K562 (cell line): Measurements from ENCODE around the gene SPATA33. TPM values are rescaled to one million over a fixed set of nuclear protein-coding genes. Genes with fewer than 3 reads are reported as not detected.

Experiments
- ATAC-seq: fragments of 200-7000 bp; cut with Tn5 transposase; 3 replicates; pipeline ENCODE4 v1.9.1; 2020; ENCODE audit warnings: moderate library complexity
- BruUV-seq: library from RNA; stranded (reverse); fragments of 400-500 nt; replicated peaks from 2 replicates; lab custom pipeline; 2021; lab: Mats Ljungman, UMichigan
- CTCF ChIA-PET: fragments of 300-600 bp; formaldehyde crosslinking; extraction: SDS; loops from one replicate; lab custom pipeline; 2021; ENCODE audit warnings: low intra/inter-chr PET ratio; lab: Yijun Ruan, JAX
- POLR2A ChIA-PET: fragments of 300-600, 350-650 bp; sonication (Branson Sonifier 250); formaldehyde crosslinking; extraction: SDS; loops from one replicate; lab custom pipeline; 2021; ENCODE audit warnings: antibody characterized with exemption, inconsistent platforms; lab: Yijun Ruan, JAX
- DNase-seq, 4 experiments: peaks; one replicate each; pipeline versions ENCODE4 v3.0.0 to v3.0.0-alpha.2; 2011 to 2018; ENCODE audit warnings: low spot score in 3 of 4, mixed read lengths in 3 of 4; ENCODE audit errors: extremely low read depth in 1 of 4
- FAIRE-seq: peaks from 2 replicates; lab custom pipeline; 2011; peaks lifted over from hg19 to GRCh38; lab: Jason Lieb, UNC
- H2AFZ ChIP-seq: 2 replicates; pipeline ENCODE4 v1.6.0; 2011; ENCODE audit warnings: low read depth, low read length, control low read depth, inconsistent platforms
- H3K27ac ChIP-seq: fragments of 200-600 bp; 3 replicates; pipeline ENCODE4 v1.8.0; 2011; ENCODE audit warnings: low read depth, mild to moderate bottlenecking, control low read depth, inconsistent platforms, low read length, moderate library complexity, mixed read lengths; ENCODE audit errors: extremely low read depth
- H3K27me3 ChIP-seq, 2 experiments: fragments of 300-600 bp in 1 of 2; 2 replicates in 1 of 2; 3 replicates in 1 of 2; pipeline versions ENCODE4 v1.6.0 to v1.8.0; 2011; ENCODE audit warnings: inconsistent platforms in 2 of 2, low read length in 2 of 2, mild to moderate bottlenecking in 1 of 2, mixed read lengths in 1 of 2, moderate library complexity in 1 of 2; ENCODE audit not compliant: control insufficient read depth in 2 of 2, insufficient read depth in 2 of 2
- H3K36me3 ChIP-seq: fragments of 300-600 bp; 3 replicates; pipeline ENCODE4 v1.8.0; 2011; ENCODE audit warnings: mild to moderate bottlenecking, low read length, inconsistent platforms; ENCODE audit not compliant: control insufficient read depth, insufficient read depth
- H3K4me1 ChIP-seq, 2 experiments: fragments of 200-600 bp in 1 of 2; replicated peaks in 1 of 2; 2 replicates in 1 of 2; 3 replicates in 1 of 2; pipeline versions ENCODE4 v1.5.1 to v1.8.0; 2011; ENCODE audit warnings: inconsistent platforms in 2 of 2, low read length in 2 of 2, mild to moderate bottlenecking in 1 of 2, mixed read lengths in 1 of 2, moderate library complexity in 1 of 2; ENCODE audit not compliant: control insufficient read depth in 2 of 2, insufficient read depth in 2 of 2
- H3K4me2 ChIP-seq: 2 replicates; pipeline ENCODE4 v1.6.1; 2011; ENCODE audit warnings: low read length, control low read depth, inconsistent platforms, mixed read lengths; ENCODE audit not compliant: insufficient read depth
- H3K4me3 ChIP-seq: fragments of 200-600 bp; sonication (generic), shearing (Covaris generic); 2 replicates; pipeline ENCODE4 v1.5.1; 2016; ENCODE audit warnings: control low read depth, inconsistent platforms
- H3K79me2 ChIP-seq: fragments of 200-600 bp; 3 replicates; pipeline ENCODE4 v1.8.0; 2011; ENCODE audit warnings: low read length, inconsistent platforms; ENCODE audit not compliant: control insufficient read depth, insufficient read depth
- H3K9ac ChIP-seq, 2 experiments: 2 replicates each; pipeline versions ENCODE4 v1.6.0 to v1.6.1; 2011; ENCODE audit warnings: low read depth in 2 of 2, low read length in 2 of 2, control low read depth in 1 of 2, inconsistent platforms in 1 of 2, mild to moderate bottlenecking in 1 of 2, mixed read lengths in 1 of 2; ENCODE audit not compliant: insufficient read depth in 1 of 2
- H3K9me1 ChIP-seq: one replicate; pipeline ENCODE4 v1.6.0; 2011; ENCODE audit warnings: inconsistent platforms, mild to moderate bottlenecking, low read length, moderate library complexity; ENCODE audit not compliant: control insufficient read depth, insufficient read depth
- H3K9me3 ChIP-seq: replicated peaks from 2 replicates; pipeline ENCODE4 v1.5.1; 2011; ENCODE audit warnings: low read depth, low read length, inconsistent platforms; ENCODE audit not compliant: control insufficient read depth, insufficient read depth
- H4K20me1 ChIP-seq: replicated peaks from 2 replicates; pipeline ENCODE4 v1.6.1; 2011; ENCODE audit warnings: low read length, inconsistent platforms, mixed read lengths; ENCODE audit not compliant: control insufficient read depth, insufficient read depth
- NCOA2 ChIP-seq, 2 experiments: fragments of 450-650 bp; IDR thresholded peaks; 2 replicates each; pipeline ENCODE4 v1.6.1; 2018; ENCODE audit warnings: mild to moderate bottlenecking in 2 of 2, moderate library complexity in 1 of 2; ENCODE audit not compliant: partially characterized antibody in 2 of 2
- POLR2G ChIP-seq: fragments of 200-400 bp; formaldehyde crosslinking; IDR thresholded peaks from 2 replicates; pipeline ENCODE4 v1.6.1; 2017; ENCODE audit warnings: low read depth, mild to moderate bottlenecking, antibody characterized with exemption, low read length, moderate library complexity
- RBFOX2 ChIP-seq: fragments of 200-400 bp; formaldehyde crosslinking; IDR thresholded peaks from 2 replicates; pipeline ENCODE4 v1.6.1; 2017; ENCODE audit warnings: low read depth, mild to moderate bottlenecking, low read length, moderate library complexity
- SP1 ChIP-seq: sonication (generic); formaldehyde crosslinking; IDR thresholded peaks from 2 replicates; pipeline ENCODE4 v1.8.1; 2022; ENCODE audit warnings: mild to moderate bottlenecking, missing genetic modification reagents
- WGBS: fragments of 100-300 bp; shearing (Covaris generic); methylation state at CpG from one replicate; pipeline ENCODE4 v1.1.6; 2016; ENCODE audit warnings: low coverage, mixed read lengths; ENCODE audit not compliant: insufficient coverage; ENCODE audit errors: missing lambda C conversion rate; 5-methylcytosine and 5-hydroxymethylcytosine counted together
- in situ Hi-C: fragments of 300-500 bp; cut with MboI; formaldehyde crosslinking; loops from 4 replicates; pipeline ENCODE4 v1.15.0; 2018; ENCODE audit warnings: inconsistent platforms, mixed read lengths
- intact Hi-C: fragments of 100-400 bp; cut with micrococcal nuclease; formaldehyde crosslinking; loops from 2 replicates; pipeline ENCODE4 v1.14.2; 2022
- polyA plus RNA-seq, 8 experiments: library from polyadenylated mRNA; depleted of rRNA in 4 of 8; stranded (reverse) in 5 of 8; unstranded in 3 of 8; fragments of >200 nt; fragmentation: Nextera tagmentation in 2 of 8; fragmentation: Illumina TruSeq in 1 of 8; extraction: Ambion mirVana in 2 of 8; extraction: Trizol in 1 of 8; gene quantifications; 2 replicates each; pipeline versions ENCODE4 v1.2.1 to v1.2.3, GENCODE V29; 2011 to 2014; ENCODE audit warnings: inconsistent platforms in 1 of 8, missing spikeins in 1 of 8
- total RNA-seq, 7 experiments: library from RNA; depleted of rRNA in 6 of 7; stranded (reverse); fragments of >200 nt in 6 of 7; fragmentation: Illumina TruSeq in 2 of 7; extraction: Trizol in 2 of 7; gene quantifications; 2 replicates each; pipeline versions ENCODE4 v1.2.1 to v1.2.3, GENCODE V29; 2011 to 2021; ENCODE audit warnings: low replicate concordance in 1 of 7
- TF ChIP-seq, protein P1 (sequence below), 2 experiments: fragments of 450-650 bp in 1 of 2; IDR thresholded peaks; 2 replicates each; pipeline ENCODE4 v1.6.1; 2011 to 2017; ENCODE audit warnings: low read depth in 2 of 2, antibody characterized with exemption in 1 of 2, borderline replicate concordance in 1 of 2, low read length in 1 of 2, mild to moderate bottlenecking in 1 of 2, mixed read lengths in 1 of 2; ENCODE audit not compliant: control insufficient read depth in 1 of 2

The SPATA33 gene
- total and polyA plus RNA-seq, 9 of the 15 experiments (the other 6 are each of a cell fraction or from before 2014, with no cell fraction given): 4.0 to 20.0 (median 11.8) TPM

DNA sequence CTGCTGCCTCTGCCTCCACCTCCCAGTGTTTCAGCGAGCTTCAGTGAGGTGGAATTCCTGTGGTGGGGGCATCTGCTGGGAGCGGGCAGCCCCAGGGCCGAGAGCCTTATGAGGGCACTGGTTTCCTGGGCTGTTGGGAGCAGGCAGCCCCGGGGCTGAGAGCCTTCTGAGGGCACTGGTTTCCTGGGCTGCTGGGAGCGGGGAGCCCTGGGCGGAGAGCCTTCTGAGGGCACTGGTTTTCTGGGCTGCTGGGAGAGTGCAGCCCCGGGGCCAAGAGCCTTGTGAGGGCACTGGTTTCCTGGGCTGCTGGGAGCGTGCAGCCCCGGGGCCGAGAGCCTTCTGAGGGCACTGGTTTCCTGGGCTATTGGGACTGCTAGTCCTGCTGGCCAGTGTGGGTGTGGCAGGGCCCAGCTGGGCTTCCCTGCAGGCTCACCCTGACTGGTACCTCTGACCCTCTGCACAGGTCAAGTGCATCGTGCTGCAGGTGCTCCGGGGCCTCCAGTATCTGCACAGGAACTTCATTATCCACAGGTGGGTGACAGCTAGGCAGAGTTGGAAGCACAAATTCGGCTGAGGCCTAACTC is 34.4 kb downstream of the SPATA33 start:
- 0 out of 2 replicates have a peak, but pooled peaks cover 6% of the 10 kb centered on the region for H4K20me1 ChIP-seq
- H3K4me3 ChIP-seq: no peak overlapping the region
- H3K79me2 ChIP-seq: peaks cover 19% of the 10 kb centered on the region
- H3K4me2 ChIP-seq: no peak overlapping the region
- no peak overlapping the region for H3K27ac ChIP-seq
- ATAC-seq (no peak), FAIRE-seq (no peak), DNase-seq (no peak)
- BruUV-seq: no TSS peak
- in situ Hi-C loops (no loop called here), intact Hi-C loops (no loop called here)
- peaks cover 6 to 52% of the 10 kb centered on the region in 2 experiments for H3K4me1 ChIP-seq
- peaks cover 6% of the 10 kb centered on the region for H3K9me1 ChIP-seq
- CTCF ChIA-PET: no interaction called here
- TF ChIP-seq SP1 (no peak), RBFOX2 (peak; percentile 45), POLR2G (peak; percentile 49)
- H3K36me3 ChIP-seq: peaks cover 82% of the 10 kb centered on the region; the same call in 2 of the 3 replicates
- POLR2A ChIA-PET: no interaction called here
- H2AFZ ChIP-seq: no peak overlapping the region
- 93% methylated on average over 13 of the region's 13 CpGs for WGBS
- no peak overlapping the region for H3K9ac ChIP-seq
- no peaks in the 10 kb centered on the region for H3K27me3 ChIP-seq
- no peaks in the 10 kb centered on the region for H3K9me3 ChIP-seq

DNA sequence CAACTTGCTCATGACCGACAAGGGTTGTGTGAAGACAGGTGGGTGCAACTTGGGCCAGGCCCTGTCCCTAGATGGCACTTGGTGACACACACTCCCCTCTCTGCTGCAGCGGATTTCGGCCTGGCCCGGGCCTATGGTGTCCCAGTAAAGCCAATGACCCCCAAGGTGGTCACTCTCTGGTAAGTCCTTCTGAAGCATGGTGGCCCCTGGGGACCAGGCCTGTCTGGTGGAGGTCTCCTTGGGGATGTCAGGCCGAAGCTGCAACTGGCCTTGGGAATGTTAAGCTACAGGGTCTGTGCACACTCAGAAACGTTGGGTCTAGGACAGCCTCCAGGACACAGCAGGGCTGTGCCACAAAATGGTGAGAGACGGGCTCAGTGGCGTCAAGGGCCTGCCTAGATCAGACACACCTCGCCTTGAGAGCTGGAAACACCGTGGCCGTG is 35.7 kb downstream of the SPATA33 start:
- Histone ChIP-seq H3K9ac (peak overlapping the region in 1 of 2 experiments; percentile 60; a peak in 1 of 4 replicates), H3K9me1 (peaks cover 11% of the 10 kb centered on the region), H3K27ac (no peak overlapping the region), H3K27me3 (no peaks in the 10 kb centered on the region), H3K36me3 (peaks cover 86% of the 10 kb centered on the region; the same call in 2 of the 3 replicates), H3K4me2 (no peak overlapping the region), H3K9me3 (no peaks in the 10 kb centered on the region), H3K4me1 (peaks cover 0 to 51% of the 10 kb centered on the region in 2 experiments; a peak in 3 of 5 replicates), H2AFZ (no peak overlapping the region), H4K20me1 (no peaks in the 10 kb centered on the region), H3K79me2 (peaks cover 8% of the 10 kb centered on the region), H3K4me3 (no peak overlapping the region)
- FAIRE-seq: no peak
- POLR2A ChIA-PET: interaction anchor here (0.6 kb wide), 1 partner anchor 117 kb away, joined by 3 read pairs; no protein-coding TSS in a partner anchor
- 82% methylated on average over 11 of the region's 11 CpGs for WGBS
- TF ChIP-seq, protein P1, sequence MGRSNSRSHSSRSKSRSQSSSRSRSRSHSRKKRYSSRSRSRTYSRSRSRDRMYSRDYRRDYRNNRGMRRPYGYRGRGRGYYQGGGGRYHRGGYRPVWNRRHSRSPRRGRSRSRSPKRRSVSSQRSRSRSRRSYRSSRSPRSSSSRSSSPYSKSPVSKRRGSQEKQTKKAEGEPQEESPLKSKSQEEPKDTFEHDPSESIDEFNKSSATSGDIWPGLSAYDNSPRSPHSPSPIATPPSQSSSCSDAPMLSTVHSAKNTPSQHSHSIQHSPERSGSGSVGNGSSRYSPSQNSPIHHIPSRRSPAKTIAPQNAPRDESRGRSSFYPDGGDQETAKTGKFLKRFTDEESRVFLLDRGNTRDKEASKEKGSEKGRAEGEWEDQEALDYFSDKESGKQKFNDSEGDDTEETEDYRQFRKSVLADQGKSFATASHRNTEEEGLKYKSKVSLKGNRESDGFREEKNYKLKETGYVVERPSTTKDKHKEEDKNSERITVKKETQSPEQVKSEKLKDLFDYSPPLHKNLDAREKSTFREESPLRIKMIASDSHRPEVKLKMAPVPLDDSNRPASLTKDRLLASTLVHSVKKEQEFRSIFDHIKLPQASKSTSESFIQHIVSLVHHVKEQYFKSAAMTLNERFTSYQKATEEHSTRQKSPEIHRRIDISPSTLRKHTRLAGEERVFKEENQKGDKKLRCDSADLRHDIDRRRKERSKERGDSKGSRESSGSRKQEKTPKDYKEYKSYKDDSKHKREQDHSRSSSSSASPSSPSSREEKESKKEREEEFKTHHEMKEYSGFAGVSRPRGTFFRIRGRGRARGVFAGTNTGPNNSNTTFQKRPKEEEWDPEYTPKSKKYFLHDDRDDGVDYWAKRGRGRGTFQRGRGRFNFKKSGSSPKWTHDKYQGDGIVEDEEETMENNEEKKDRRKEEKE (IDR thresholded peaks at IDR 0.05; ENCODE audit: borderline replicate concordance in 1 of 2, control insufficient read depth in 1 of 2, low read depth in 2 of 2, low read length in 1 of 2): no peak
- TF ChIP-seq NCOA2 (IDR thresholded peaks at IDR 0.05; ENCODE audit: partially characterized antibody in 2 of 2): no peak
- DNase-seq: no peak
- CTCF ChIA-PET: no interaction called here
- no TSS peak for BruUV-seq
- in situ Hi-C loops (no loop called here), intact Hi-C loops (no loop called here)
- no peak for ATAC-seq
